Suppressor macrophage (primary cell): ENCODE results near the gene GFY.
"Not testable (repeated sequence)": the region's sequence is repeated elsewhere in the genome, so short reads cannot be mapped to it uniquely, and the experiment has no call there.

ENCODE experiments used
- DNase-seq, 4 experiments: peaks; one replicate each; pipeline ENCODE4 v3.0.0-alpha.2; 2020 to 2022

Gene GFY

GRCh38 chr19:49470615-49470978 is 45.4 kb downstream of the GFY start:
- DNase-seq: no peak

DNA sequence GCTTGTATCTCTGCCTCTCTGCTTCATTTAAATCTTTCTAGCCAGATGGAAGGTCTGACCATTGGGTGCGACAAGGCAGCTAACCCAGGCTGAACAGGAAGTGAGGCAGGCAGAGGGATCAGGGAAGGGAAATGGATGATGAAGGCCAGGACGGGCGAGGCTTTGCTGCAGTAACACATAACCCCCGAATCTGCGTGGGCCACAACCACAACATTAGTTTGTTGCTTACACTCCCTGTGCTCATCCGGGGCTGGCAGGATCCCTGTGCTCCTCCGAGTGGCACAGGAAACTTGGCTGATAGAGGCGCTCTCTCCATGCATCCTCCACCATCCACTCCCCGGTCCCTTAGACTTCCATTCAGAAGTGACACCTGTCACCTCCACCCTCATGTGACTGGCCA is 47.7 kb downstream of the GFY start:
- DNase-seq: no peak

DNA sequence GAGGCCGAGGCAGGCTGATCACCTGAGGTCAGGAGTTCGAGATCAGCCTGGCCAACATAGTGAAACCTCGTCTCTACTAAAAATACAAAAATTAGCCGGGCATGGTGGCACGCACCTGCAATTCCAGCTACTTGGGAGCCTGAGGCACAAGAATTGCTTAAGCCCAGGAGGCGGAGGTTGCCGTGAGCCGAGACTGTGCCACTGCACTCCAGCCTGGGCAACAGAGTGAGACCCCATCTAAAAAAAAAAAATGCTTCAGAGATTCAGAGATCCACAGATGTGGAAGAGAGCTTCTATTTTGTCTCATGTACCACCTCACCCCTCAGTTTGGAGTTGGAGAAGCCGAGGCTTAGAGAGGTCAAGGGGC is 48.3 kb downstream of the GFY start:
- not testable (repeated sequence) for DNase-seq

DNA sequence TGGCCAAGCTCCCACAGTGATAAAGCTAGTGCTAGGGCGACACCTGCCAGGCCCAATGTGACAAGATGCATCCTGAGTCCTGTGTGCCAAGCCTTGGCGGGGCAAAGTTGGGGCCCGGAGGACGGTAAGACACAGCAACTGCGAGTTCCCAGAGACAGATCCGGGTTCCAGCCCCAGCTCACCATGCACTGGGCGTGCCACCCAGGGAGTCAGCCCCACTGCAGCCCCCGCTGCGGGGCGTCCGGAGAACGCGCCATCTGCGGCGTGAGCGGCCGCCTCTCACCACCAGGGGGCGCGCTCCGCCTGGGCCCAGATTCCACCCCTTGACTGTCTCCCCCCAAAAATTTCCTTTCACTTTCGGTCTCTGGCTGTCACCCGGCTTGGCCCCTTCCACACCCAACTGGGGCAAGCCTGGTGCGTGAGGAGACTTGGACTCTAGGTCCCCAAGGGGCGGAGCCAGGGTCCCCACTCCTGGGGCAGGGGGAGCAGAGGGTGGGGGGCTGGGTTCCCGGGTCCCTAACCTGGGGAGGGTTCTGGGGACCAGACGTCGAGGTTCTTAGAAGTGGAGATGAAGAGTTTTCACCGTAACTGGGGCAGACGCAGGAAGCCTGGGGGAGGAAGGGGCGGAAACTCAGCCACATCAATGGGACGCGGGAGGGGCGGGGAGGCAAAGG is 48.8 kb downstream of the GFY start, which contains the start of gene FLT3LG:
Gene FLT3LG (plus strand): TSS at position 348 of the 674 bp plus-strand sequence. CDS start 425 bp downstream, outside the sequence.
- peak; percentile 77 to 89 (median 84) for DNase-seq

GRCh38 chr19:49474542-49474924 is 49.3 kb downstream of the GFY start:
- DNase-seq: no peak

DNA sequence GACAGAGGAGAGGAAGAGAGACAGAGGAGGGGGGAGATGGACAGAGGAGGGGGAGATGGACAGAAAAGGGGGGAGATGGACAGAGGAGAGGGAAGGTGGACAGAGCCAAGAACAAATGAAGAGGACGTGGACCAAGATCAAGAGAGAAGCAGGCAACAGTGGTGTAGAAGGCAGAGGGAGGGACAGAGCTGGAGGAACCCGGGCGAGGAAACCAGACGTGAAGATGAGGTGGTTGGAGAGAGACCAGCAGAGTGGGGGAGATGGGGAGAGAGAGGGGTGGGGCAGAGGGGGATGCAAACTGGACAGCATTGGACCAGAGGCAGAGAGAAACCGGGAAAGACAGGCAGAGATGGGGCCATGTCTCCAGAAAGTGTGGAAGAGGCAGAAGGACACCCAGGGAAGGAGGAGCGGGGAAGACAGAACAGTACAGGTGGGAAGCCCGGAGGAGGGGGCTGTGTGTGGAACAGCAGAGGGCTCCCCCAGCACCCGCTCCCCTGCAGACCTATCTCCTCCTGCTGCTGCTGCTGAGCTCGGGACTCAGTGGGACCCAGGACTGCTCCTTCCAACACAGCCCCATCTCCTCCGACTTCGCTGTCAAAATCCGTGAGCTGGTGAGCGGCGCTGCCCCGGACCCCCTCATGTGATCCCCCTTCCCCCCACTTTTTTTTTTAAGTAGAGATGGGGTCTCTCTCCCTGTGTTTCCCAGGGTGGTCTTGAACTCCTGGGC is 50.2 kb downstream of the GFY start:
- DNase-seq: no peak

DNA sequence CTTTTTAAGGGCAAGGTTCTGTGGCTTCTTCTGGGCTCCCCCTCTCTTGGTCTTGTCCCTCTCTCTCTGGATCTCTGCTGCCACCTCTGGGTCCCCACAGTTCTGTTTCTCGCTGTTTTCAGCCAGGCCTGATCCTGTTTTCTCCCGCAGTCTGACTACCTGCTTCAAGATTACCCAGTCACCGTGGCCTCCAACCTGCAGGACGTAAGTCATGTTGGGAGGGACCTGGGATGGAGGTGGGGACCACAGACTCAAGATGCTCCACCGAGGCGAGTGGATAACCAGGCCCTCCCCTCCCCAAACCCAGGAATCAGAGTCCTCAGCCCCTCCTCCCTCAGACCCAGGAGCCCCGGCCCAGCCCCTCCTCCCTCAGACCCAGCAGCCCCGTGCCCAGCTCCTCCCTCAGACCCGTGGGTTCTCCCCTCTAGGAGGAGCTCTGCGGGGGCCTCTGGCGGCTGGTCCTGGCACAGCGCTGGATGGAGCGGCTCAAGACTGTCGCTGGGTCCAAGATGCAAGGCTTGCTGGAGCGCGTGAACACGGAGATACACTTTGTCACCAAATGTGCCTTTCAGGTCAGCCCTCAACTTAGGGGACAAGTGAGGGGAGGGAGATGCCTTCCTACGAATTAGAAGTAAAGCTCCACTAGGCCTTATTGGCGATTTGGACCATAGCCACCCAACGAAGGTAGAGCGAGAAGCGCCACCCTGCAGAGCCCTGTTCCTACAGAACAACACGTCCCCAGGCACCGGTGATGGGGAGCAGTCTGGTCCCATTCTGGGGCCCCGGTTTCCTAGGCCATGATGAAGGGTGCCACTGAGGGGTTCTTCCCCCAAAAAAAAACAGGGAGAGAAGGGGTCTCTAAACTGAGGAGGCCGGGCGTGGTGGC is 51.0 kb downstream of the GFY start:
- peak in 3 of 4 experiments; percentile 44 to 68 (median 54) for DNase-seq
